Endodermal cell (in vitro differentiated cells): ENCODE measurements around the gene FAM107B. TPM values are rescaled to one million over a fixed set of nuclear protein-coding genes. Genes with fewer than 3 reads are reported as not detected.

Experiments
- DNase-seq: peaks from one replicate; pipeline ENCODE4 v3.0.0-alpha.2; 2017
- H3K27ac ChIP-seq: 2 replicates; pipeline ENCODE4 v1.5.1; 2013; ENCODE audit warnings: mild to moderate bottlenecking, low read depth, low read length, moderate library complexity
- H3K27me3 ChIP-seq: 2 replicates; pipeline ENCODE4 v1.6.1; 2013; ENCODE audit warnings: mild to moderate bottlenecking, low read length, moderate library complexity; ENCODE audit not compliant: insufficient read depth, control insufficient read depth, poor library complexity, severe bottlenecking
- H3K36me3 ChIP-seq: 2 replicates; pipeline ENCODE4 v1.7.0; 2013; ENCODE audit warnings: mild to moderate bottlenecking, low read length, moderate library complexity; ENCODE audit not compliant: control insufficient read depth, insufficient read depth
- H3K4me1 ChIP-seq: one replicate; pipeline ENCODE4 v1.7.0; 2013; ENCODE audit warnings: low read length; ENCODE audit not compliant: control insufficient read depth, insufficient read depth
- H3K4me3 ChIP-seq: 2 replicates; pipeline ENCODE4 v1.5.1; 2013; ENCODE audit warnings: mild to moderate bottlenecking, low read length, moderate library complexity
- H3K9ac ChIP-seq: 2 replicates; pipeline ENCODE4 v1.6.1; 2013; ENCODE audit warnings: mild to moderate bottlenecking, low read length, moderate library complexity; ENCODE audit not compliant: poor library complexity, severe bottlenecking; ENCODE audit errors: extremely low read depth
- H3K9me3 ChIP-seq: 2 replicates; pipeline ENCODE4 v1.6.1; 2013; ENCODE audit warnings: mild to moderate bottlenecking, low read length, moderate library complexity; ENCODE audit not compliant: control insufficient read depth
- H3K27ac Mint-ChIP-seq: 2 replicates; pipeline ENCODE4 v1.8.0; 2020; ENCODE audit warnings: mixed read lengths
- H3K27me3 Mint-ChIP-seq: 2 replicates; pipeline ENCODE4 v1.8.0; 2021; ENCODE audit warnings: mild to moderate bottlenecking, mixed read lengths; ENCODE audit not compliant: insufficient read depth
- H3K36me3 Mint-ChIP-seq: 2 replicates; pipeline ENCODE4 v1.8.0; 2020; ENCODE audit warnings: low read depth, mixed read lengths
- H3K4me1 Mint-ChIP-seq: 2 replicates; pipeline ENCODE4 v1.8.0; 2020; ENCODE audit warnings: mixed read lengths
- H3K4me3 Mint-ChIP-seq: 2 replicates; pipeline ENCODE4 v1.8.0; 2020; ENCODE audit warnings: mild to moderate bottlenecking, moderate library complexity, mixed read lengths
- H3K9me3 Mint-ChIP-seq: 2 replicates; pipeline ENCODE4 v1.8.0; 2020; ENCODE audit warnings: mild to moderate bottlenecking, mixed read lengths
- CTCF ChIP-seq: fragments of 200-600 bp; sonication (generic); conservative IDR thresholded peaks from 2 replicates; pipeline ENCODE4 v1.5.0; 2021; ENCODE audit warnings: antibody characterized with exemption, mild to moderate bottlenecking
- WGBS, 2 experiments: methylation state at CpG; one replicate each; pipeline versions ENCODE4 v1.1.5 to v1.1.7; 2013; ENCODE audit warnings: missing lambda C conversion rate in 2 of 2, mixed read lengths in 1 of 2; ENCODE audit not compliant: insufficient coverage in 1 of 2, insufficient read length in 1 of 2; 5-methylcytosine and 5-hydroxymethylcytosine counted together
- total RNA-seq, 2 donors: library from RNA; stranded (reverse); fragmentation: NEBNext Ultra II Directional in 1 of 2; extraction: Animal tissue kit (Norgen Biotek cat#: 25700) in 1 of 2; gene quantifications; 2 replicates in 1 of 2; 3 replicates in 1 of 2; pipeline ENCODE4 v1.2.1, GENCODE V29; 2021

The FAM107B gene
- total RNA-seq, 2 donors from 2014 or later: 16.0 to 24.0 TPM

DNA sequence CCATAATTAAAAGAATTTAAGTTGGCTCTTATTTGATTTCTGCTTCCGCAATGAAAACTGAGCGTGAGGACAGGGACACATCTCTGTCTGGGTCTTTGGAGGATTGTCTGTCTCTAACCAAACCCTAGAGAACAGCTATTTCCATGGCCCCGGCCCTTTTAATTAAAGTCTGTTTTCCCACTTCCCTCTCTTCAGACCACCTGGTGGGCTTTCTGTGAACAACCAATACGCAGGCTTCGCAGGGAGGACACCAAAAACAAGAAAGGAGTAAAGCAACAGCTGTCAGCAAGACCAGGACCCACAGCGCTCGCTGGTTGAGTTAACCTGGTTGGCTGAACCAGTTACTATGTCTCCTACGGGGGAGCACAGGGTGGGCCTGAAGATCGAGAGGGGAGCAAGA, 226.9 kb downstream of the FAM107B start:
- no peaks in the 10 kb centered on the region for H3K9me3 ChIP-seq
- no peak overlapping the region for H3K4me3 Mint-ChIP-seq
- peaks cover 4% of the 10 kb centered on the region for H3K36me3 Mint-ChIP-seq
- peak; percentile 67 for TF ChIP-seq CTCF
- no peaks in the 10 kb centered on the region for H3K27me3 ChIP-seq
- peaks cover 6% of the 10 kb centered on the region for H3K4me1 ChIP-seq
- no peak overlapping the region for H3K27ac ChIP-seq
- peaks cover 27% of the 10 kb centered on the region for H3K4me1 Mint-ChIP-seq
- 83 to 90% methylated on average over 8 to 9 of the region's 9 CpGs for WGBS, 2 experiments
- H3K27me3 Mint-ChIP-seq: no peaks in the 10 kb centered on the region
- H3K9me3 Mint-ChIP-seq: no peaks in the 10 kb centered on the region
- peak overlapping the region; percentile 88 for H3K27ac Mint-ChIP-seq
- H3K4me3 ChIP-seq: no peak overlapping the region
- H3K9ac ChIP-seq: no peak overlapping the region
- H3K36me3 ChIP-seq: no peaks in the 10 kb centered on the region
- DNase-seq: peak; percentile 73

DNA sequence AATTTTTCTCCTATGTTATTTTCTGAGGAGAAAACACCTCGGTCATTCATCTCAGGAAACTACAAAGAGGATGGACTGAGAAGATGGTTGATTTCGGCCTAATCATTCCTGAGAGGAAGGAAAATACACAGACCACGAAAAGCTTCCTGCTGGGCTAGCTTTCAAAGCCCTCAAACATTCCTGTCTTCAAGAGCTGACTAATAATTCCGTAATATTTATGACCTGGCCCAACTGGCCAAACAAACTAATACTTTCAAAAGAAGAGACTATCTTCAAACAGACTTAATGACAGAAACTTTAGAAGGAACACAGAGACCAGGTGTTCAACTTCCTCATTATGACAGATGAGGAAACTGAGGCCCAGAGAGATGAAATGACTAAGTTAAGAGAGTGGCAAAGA, 228.9 kb downstream of the FAM107B start:
- WGBS, 2 experiments: 90 to 95% methylated on average over 2 to 4 of the region's 4 CpGs
- Histone ChIP-seq H3K4me1 (peaks cover 6% of the 10 kb centered on the region), H3K9me3 (no peaks in the 10 kb centered on the region), H3K9ac (no peak overlapping the region), H3K27ac (no peak overlapping the region), H3K4me3 (no peak overlapping the region), H3K27me3 (no peaks in the 10 kb centered on the region), H3K36me3 (no peaks in the 10 kb centered on the region)
- peaks cover 31% of the 10 kb centered on the region for H3K4me1 Mint-ChIP-seq
- no peak for TF ChIP-seq CTCF
- H3K9me3 Mint-ChIP-seq: no peaks in the 10 kb centered on the region
- no peak overlapping the region for H3K4me3 Mint-ChIP-seq
- H3K27me3 Mint-ChIP-seq: no peaks in the 10 kb centered on the region
- no peak for DNase-seq
- no peak overlapping the region for H3K27ac Mint-ChIP-seq
- H3K36me3 Mint-ChIP-seq: no peaks in the 10 kb centered on the region

DNA sequence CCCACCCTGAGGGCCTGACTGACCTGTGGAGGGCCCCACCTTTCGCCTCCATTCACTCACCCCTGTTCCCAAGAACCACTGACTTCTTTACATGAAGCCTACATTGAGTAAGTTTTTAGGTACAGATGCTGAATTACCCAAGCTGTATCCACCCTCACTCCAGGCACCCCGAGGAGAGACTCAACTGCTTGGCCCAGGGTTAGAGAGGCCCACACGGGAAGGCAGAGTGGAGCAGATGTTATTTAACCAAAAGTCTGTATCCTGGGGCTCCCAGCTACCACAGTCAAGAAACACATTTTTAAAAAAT, 230.8 kb downstream of the FAM107B start:
- no peak overlapping the region for H3K27ac ChIP-seq
- TF ChIP-seq CTCF: no peak
- H3K4me3 ChIP-seq: no peak overlapping the region
- no peaks in the 10 kb centered on the region for H3K36me3 ChIP-seq
- H3K4me1 ChIP-seq: peaks cover 3% of the 10 kb centered on the region
- 92% methylated on average over 3 of the region's 3 CpGs; no CpG with 5 or more reads in 1 of the 2 experiments for WGBS, 2 experiments
- Mint-ChIP-seq H3K4me3 (no peak overlapping the region), H3K36me3 (no peaks in the 10 kb centered on the region), H3K27ac (no peak overlapping the region), H3K4me1 (peaks cover 26% of the 10 kb centered on the region), H3K27me3 (no peaks in the 10 kb centered on the region), H3K9me3 (no peaks in the 10 kb centered on the region)
- H3K27me3 ChIP-seq: no peaks in the 10 kb centered on the region
- H3K9me3 ChIP-seq: no peaks in the 10 kb centered on the region
- DNase-seq: no peak
- no peak overlapping the region for H3K9ac ChIP-seq
